HG03342 (cell line): ENCODE measurements around the gene NIM1K.
"Not testable (repeated sequence)": the region's sequence is repeated elsewhere in the genome, so short reads cannot be mapped to it uniquely, and the experiment has no call there.

Source experiments
- ATAC-seq: cut with Tn5 transposase; IDR thresholded peaks from one replicate; pipeline ENCODE4 v1.9.1; 2021; ENCODE audit warnings: mild to moderate bottlenecking, moderate library complexity; ENCODE audit not compliant: unreplicated experiment

The NIM1K gene

GRCh38 chr5:43225649-43226245 is 33.7 kb downstream of the NIM1K start:
- ATAC-seq = no peak

- no peak for ATAC-seq
Measured at GRCh38 chr5:43227655-43228054, 35.6 kb downstream of the NIM1K start.

- ATAC-seq = no peak
Measured at GRCh38 chr5:43230707-43231106, 38.7 kb downstream of the NIM1K start.

GRCh38 chr5:43231977-43232376 is 40.0 kb downstream of the NIM1K start:
- ATAC-seq = no peak

GRCh38 chr5:43232943-43233833 is 41.2 kb downstream of the NIM1K start:
- ATAC-seq = no peak

GRCh38 chr5:43233946-43234345 is 41.9 kb downstream of the NIM1K start:
- peak; percentile 81 for ATAC-seq

- ATAC-seq = no peak
Measured at GRCh38 chr5:43236653-43237355, 44.8 kb downstream of the NIM1K start.

- ATAC-seq = no peak
Measured at GRCh38 chr5:43242196-43242595, 50.2 kb downstream of the NIM1K start.

- ATAC-seq = no peak
Measured at GRCh38 chr5:43243270-43243669, 51.2 kb downstream of the NIM1K start.

- ATAC-seq = peak; percentile 80
Measured at GRCh38 chr5:43244823-43245565, 53.0 kb downstream of the NIM1K start.

- ATAC-seq = no peak
Measured at GRCh38 chr5:43245724-43246385, 53.8 kb downstream of the NIM1K start.

GRCh38 chr5:43251754-43252153 is 59.7 kb downstream of the NIM1K start:
- ATAC-seq = no peak

GRCh38 chr5:43255704-43256103 is 63.7 kb downstream of the NIM1K start:
- ATAC-seq = no peak

- peak; percentile 48 for ATAC-seq
Measured at GRCh38 chr5:43256261-43256966, 64.4 kb downstream of the NIM1K start.

GRCh38 chr5:43258116-43258515 is 66.1 kb downstream of the NIM1K start:
- ATAC-seq = no peak

- not testable (repeated sequence) for ATAC-seq
Measured at GRCh38 chr5:43262269-43262668, 70.2 kb downstream of the NIM1K start.

GRCh38 chr5:43268188-43268820 is 76.3 kb downstream of the NIM1K start:
- peak; percentile 73 for ATAC-seq

- ATAC-seq = no peak
Measured at GRCh38 chr5:43270645-43271044, 78.6 kb downstream of the NIM1K start.

GRCh38 chr5:43273552-43273951 is 81.5 kb downstream of the NIM1K start:
- no peak for ATAC-seq
